Prostate gland (tissue), 2 donors: Measurements from ENCODE around the gene AKAP13. TPM values are rescaled to one million over a fixed set of nuclear protein-coding genes. Genes with fewer than 3 reads are reported as not detected.

Experiments
- DNase-seq: peaks from one replicate; pipeline ENCODE4 v3.0.0-alpha.2; 2019; ENCODE audit warnings: low spot score
- H3K27ac ChIP-seq, 2 donors: fragments of 200-600 bp; sonication (generic); 2 replicates each; pipeline ENCODE4 v1.5.1; 2017 to 2019
- H3K27me3 ChIP-seq: fragments of 200-600 bp; sonication (generic); replicated peaks from 2 replicates; pipeline ENCODE4 v1.5.1; 2019; ENCODE audit not compliant: insufficient read depth
- H3K36me3 ChIP-seq, 2 donors: fragments of 200-600 bp; sonication (generic); 1 replicate in 1 of 2; 2 replicates in 1 of 2; pipeline versions ENCODE4 v1.5.1 to v1.8.1; 2017 to 2019
- H3K4me1 ChIP-seq: fragments of 200-600 bp; sonication (generic); replicated peaks from 2 replicates; pipeline ENCODE4 v1.5.1; 2019
- H3K4me3 ChIP-seq, 2 donors: fragments of 200-600 bp; sonication (generic); 2 replicates each; pipeline ENCODE4 v1.5.1; 2017 to 2019
- H3K9me3 ChIP-seq: fragments of 200-600 bp; sonication (generic); 2 replicates; pipeline ENCODE4 v1.5.1; 2017
- POLR2A ChIP-seq: fragments of 450-650 bp; IDR thresholded peaks from one replicate; pipeline ENCODE4 v1.6.1; 2016; ENCODE audit warnings: antibody characterized with exemption, mild to moderate bottlenecking
- POLR2AphosphoS5 ChIP-seq: sonication (generic); formaldehyde crosslinking; IDR thresholded peaks from one replicate; pipeline ENCODE4 v1.6.1; 2017; ENCODE audit warnings: antibody characterized with exemption
- WGBS: methylation state at CpG from one replicate; pipeline ENCODE4 v1.1.5; 2018; 5-methylcytosine and 5-hydroxymethylcytosine counted together
- intact Hi-C: fragments of 100-400 bp; cut with DNase I; formaldehyde crosslinking; loops from one replicate; pipeline ENCODE4 v1.14.2; 2022
- total RNA-seq, 2 donors: library from RNA; depleted of rRNA; stranded (reverse); fragments of >200 nt; gene quantifications; one replicate each; pipeline ENCODE4 v1.1.0, GENCODE V29; 2016
- TF ChIP-seq, protein P1 (sequence below), 4 experiments: fragments of 200-600 bp in 2 of 4; fragments of 450-650 bp in 2 of 4; sonication (generic) in 2 of 4; IDR thresholded peaks; 1 replicate in 3 of 4; 2 replicates in 1 of 4; pipeline ENCODE4 v1.5.1; 2016 to 2019; ENCODE audit warnings: antibody characterized with exemption in 4 of 4, mild to moderate bottlenecking in 2 of 4, moderate library complexity in 2 of 4

Gene AKAP13
- total RNA-seq, 2 donors from 2014 or later: 102 to 195 TPM

DNA sequence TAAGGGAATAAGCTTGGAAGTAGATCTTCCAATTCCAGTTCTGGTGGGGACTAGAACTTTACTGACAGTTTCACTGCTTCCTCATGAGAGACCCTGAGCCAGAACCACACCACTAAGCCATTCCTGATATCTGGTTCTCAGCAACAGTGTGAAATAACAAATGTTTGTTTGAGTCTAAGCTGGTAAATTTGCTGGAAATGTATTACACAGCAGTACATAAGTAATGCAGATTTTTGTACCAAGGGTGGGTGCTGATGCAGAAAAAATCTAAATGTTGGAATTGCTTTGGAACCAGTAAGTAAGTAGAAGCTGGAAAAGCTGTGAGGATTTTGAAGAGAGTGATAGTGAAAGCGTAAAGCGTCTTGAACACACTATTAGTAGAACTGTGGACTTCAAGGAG lies 14.4 kb upstream of the AKAP13 start:
- H3K9me3 ChIP-seq: no peaks in the 10 kb centered on the region
- no peak for DNase-seq
- 95% methylated on average over 2 of the region's 2 CpGs for WGBS
- H3K4me3 ChIP-seq: no peak overlapping the region
- no peaks in the 10 kb centered on the region for H3K36me3 ChIP-seq
- no peak for TF ChIP-seq POLR2A
- intact Hi-C loops: no loop called here
- H3K27me3 ChIP-seq: no peaks in the 10 kb centered on the region
- no peaks in the 10 kb centered on the region for H3K4me1 ChIP-seq
- no peak overlapping the region for H3K27ac ChIP-seq

DNA sequence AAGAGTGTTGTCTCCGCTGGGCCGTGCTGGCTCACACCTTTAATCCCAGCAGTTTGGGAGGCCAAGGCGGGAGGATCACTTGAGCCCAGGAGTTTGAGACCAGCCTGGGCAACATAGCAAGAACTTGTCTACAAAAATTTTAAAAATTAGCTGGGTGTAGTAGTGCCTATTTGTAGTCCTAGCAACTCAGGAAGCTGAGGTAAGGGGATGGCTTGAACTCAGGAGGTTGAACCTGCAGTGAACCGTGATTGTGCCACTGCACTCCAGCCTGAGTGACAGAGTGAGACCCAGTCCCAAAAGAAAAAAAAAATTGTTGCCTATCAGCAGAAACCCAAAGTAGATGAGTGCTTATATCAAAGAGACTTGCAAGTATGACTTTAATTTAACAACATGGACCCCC lies 12.7 kb upstream of the AKAP13 start:
- TF ChIP-seq POLR2AphosphoS5 (no peak), POLR2A (no peak)
- TF ChIP-seq, protein P1, sequence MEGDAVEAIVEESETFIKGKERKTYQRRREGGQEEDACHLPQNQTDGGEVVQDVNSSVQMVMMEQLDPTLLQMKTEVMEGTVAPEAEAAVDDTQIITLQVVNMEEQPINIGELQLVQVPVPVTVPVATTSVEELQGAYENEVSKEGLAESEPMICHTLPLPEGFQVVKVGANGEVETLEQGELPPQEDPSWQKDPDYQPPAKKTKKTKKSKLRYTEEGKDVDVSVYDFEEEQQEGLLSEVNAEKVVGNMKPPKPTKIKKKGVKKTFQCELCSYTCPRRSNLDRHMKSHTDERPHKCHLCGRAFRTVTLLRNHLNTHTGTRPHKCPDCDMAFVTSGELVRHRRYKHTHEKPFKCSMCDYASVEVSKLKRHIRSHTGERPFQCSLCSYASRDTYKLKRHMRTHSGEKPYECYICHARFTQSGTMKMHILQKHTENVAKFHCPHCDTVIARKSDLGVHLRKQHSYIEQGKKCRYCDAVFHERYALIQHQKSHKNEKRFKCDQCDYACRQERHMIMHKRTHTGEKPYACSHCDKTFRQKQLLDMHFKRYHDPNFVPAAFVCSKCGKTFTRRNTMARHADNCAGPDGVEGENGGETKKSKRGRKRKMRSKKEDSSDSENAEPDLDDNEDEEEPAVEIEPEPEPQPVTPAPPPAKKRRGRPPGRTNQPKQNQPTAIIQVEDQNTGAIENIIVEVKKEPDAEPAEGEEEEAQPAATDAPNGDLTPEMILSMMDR (IDR thresholded peaks at IDR 0.05): no peak
- Histone ChIP-seq H3K4me3 (no peak overlapping the region), H3K9me3 (no peaks in the 10 kb centered on the region), H3K27ac (no peak overlapping the region), H3K4me1 (no peaks in the 10 kb centered on the region), H3K36me3 (no peaks in the 10 kb centered on the region), H3K27me3 (no peaks in the 10 kb centered on the region)
- intact Hi-C loops: no loop called here
- 77% methylated on average over 4 of the region's 4 CpGs for WGBS
- DNase-seq: no peak

DNA sequence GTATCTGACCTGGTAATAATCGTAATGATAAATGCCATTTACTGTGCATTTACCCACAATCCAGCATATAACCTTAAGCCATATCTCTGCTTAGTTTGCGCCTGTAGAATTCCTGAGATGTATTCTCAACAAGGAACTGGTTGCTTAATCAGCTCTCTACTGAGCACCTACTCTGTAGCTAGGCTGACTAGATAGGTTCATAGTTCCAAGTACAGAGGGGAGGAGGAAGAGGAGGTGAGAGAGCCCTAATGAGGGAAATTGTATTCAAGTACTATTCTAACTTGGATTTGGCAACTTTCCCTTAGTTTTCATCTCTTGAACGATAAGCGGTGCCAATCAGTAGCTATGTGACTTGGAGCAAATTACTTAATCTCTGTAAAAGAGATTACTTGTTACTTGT lies 5.6 kb upstream of the AKAP13 start:
- intact Hi-C loops: no loop called here
- WGBS: 72% methylated on average over 4 of the region's 4 CpGs

DNA sequence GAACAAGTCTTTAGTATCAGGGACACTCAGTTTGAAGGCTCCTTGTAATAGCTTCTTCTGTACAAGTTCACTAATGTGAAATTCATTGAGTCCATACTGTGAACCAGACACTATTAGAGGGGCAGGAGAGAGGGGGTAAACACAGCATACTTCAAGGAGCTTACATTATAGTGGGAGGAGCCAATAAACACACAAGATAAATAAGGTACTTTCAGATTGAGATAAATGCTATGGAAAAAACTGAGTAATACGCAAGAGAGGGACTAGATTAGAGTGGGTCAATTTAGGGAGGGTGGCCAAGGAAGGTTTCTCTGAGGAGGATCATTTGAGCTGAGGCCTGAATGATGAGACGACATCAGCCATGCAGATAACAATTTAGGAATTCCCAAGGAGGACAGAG lies 3.1 kb upstream of the AKAP13 start:
- Histone ChIP-seq H3K9me3 (no peaks in the 10 kb centered on the region), H3K27ac (no peak overlapping the region), H3K4me1 (no peaks in the 10 kb centered on the region), H3K4me3 (no peak overlapping the region), H3K27me3 (no peaks in the 10 kb centered on the region), H3K36me3 (no peaks in the 10 kb centered on the region)
- no peak for DNase-seq
- intact Hi-C loops: no loop called here
- TF ChIP-seq POLR2AphosphoS5: no peak
- TF ChIP-seq POLR2A: no peak
- TF ChIP-seq, protein P1 (IDR thresholded peaks at IDR 0.05): no peak
- WGBS: 98% methylated on average over 2 of the region's 2 CpGs

More for the DNA sequence above, 5.6 kb upstream of the AKAP13 start:
- Histone ChIP-seq H3K4me3 (no peak overlapping the region), H3K4me1 (no peaks in the 10 kb centered on the region), H3K27ac (no peak overlapping the region), H3K9me3 (no peaks in the 10 kb centered on the region), H3K27me3 (no peaks in the 10 kb centered on the region), H3K36me3 (no peaks in the 10 kb centered on the region)
- no peak for DNase-seq
- TF ChIP-seq, protein P1 (IDR thresholded peaks at IDR 0.05): no peak
- TF ChIP-seq POLR2A: no peak
- TF ChIP-seq POLR2AphosphoS5: no peak

DNA sequence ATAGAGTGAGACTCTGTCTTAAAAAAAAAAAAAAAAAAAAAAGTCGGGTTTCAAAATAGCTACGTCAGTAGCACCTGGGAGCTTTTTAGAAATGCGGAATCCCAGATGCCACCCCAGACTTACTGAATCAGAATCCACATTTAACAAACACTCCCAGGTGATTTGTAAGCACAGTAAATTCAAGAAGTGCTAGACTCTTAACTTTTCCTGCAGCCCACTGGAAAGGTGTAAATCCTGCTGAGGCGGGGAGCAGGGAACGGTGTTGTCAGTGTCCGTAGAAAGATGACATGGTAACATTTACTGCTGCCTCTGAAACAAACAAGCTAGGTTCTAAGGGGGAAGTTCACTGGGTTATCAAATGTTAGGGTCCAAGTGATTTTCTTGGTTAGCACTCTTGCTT lies 2.4 kb upstream of the AKAP13 start:
- Histone ChIP-seq H3K27me3 (no peaks in the 10 kb centered on the region), H3K4me1 (no peaks in the 10 kb centered on the region), H3K27ac (no peak overlapping the region), H3K9me3 (no peaks in the 10 kb centered on the region), H3K36me3 (no peaks in the 10 kb centered on the region), H3K4me3 (no peak overlapping the region)
- intact Hi-C loops: no loop called here
- TF ChIP-seq POLR2AphosphoS5: no peak
- TF ChIP-seq POLR2A: no peak
- TF ChIP-seq, protein P1 (IDR thresholded peaks at IDR 0.05): no peak
- WGBS: 93% methylated on average over 6 of the region's 6 CpGs
- DNase-seq: no peak
